ENCODE results near the gene NCKAP5. TPM values are rescaled to one million over a fixed set of nuclear protein-coding genes. Genes with fewer than 3 reads are reported as not detected.
A peak's percentile ranks its signal among the peaks of the same experiment; 100 is the strongest.

NCKAP5 gene
- total RNA-seq, 4 donors from 2014 or later: 2.7 to 11.7 (median 5.6) TPM

DNA sequence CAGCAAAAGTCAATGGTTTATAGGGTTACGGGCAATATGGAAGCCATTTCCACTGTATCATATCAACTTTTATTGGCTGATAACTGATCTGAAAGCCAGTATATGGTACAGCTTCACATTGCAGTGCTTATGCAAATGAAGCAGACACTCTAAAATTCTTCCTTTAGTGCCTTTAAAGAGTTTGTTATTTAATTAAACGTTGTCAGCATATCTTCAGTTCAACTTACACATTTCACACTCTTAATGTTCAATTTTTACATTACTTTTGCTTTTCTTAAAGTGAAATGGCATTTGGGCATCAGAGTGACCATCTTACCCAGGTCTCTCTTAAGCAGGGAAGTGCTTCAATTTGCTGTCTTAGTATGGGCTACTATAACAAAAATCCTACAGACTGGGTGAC is 420.1 kb downstream of the NCKAP5 start:
- Histone ChIP-seq H3K9me3 (peaks cover 0 to 6% (median 0%) of the 10 kb centered on the region in 4 donors), H3K27me3 (no peaks in the 10 kb centered on the region), H3K36me3 (no peaks in the 10 kb centered on the region), H3K4me3 (no peak overlapping the region), H3K27ac (no peak overlapping the region), H3K4me1 (no peaks in the 10 kb centered on the region)
- TF ChIP-seq POLR2A (IDR thresholded peaks at IDR 0.05) (no peak), EP300 (IDR thresholded peaks at IDR 0.05) (no peak)
- TF ChIP-seq, protein P1, sequence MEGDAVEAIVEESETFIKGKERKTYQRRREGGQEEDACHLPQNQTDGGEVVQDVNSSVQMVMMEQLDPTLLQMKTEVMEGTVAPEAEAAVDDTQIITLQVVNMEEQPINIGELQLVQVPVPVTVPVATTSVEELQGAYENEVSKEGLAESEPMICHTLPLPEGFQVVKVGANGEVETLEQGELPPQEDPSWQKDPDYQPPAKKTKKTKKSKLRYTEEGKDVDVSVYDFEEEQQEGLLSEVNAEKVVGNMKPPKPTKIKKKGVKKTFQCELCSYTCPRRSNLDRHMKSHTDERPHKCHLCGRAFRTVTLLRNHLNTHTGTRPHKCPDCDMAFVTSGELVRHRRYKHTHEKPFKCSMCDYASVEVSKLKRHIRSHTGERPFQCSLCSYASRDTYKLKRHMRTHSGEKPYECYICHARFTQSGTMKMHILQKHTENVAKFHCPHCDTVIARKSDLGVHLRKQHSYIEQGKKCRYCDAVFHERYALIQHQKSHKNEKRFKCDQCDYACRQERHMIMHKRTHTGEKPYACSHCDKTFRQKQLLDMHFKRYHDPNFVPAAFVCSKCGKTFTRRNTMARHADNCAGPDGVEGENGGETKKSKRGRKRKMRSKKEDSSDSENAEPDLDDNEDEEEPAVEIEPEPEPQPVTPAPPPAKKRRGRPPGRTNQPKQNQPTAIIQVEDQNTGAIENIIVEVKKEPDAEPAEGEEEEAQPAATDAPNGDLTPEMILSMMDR (IDR thresholded peaks at IDR 0.05): no peak
- DNase-seq (ENCODE audit: low spot score in 2 of 2): no peak
- WGBS, 2 donors: 87 to 89% methylated on average over 2 of the region's 2 CpGs

GRCh38 chr2:133146893-133147292 is 421.4 kb downstream of the NCKAP5 start:
- no peaks in the 10 kb centered on the region for H3K27me3 ChIP-seq
- peaks cover 0 to 6% (median 0%) of the 10 kb centered on the region in 4 donors for H3K9me3 ChIP-seq
- DNase-seq (ENCODE audit: low spot score in 2 of 2): no peak
- TF ChIP-seq, protein P1 (IDR thresholded peaks at IDR 0.05): no peak
- TF ChIP-seq EP300 (IDR thresholded peaks at IDR 0.05): no peak
- TF ChIP-seq POLR2A (IDR thresholded peaks at IDR 0.05): no peak
- H3K36me3 ChIP-seq: no peaks in the 10 kb centered on the region
- no peaks in the 10 kb centered on the region for H3K4me1 ChIP-seq
- H3K27ac ChIP-seq: no peak overlapping the region
- H3K4me3 ChIP-seq: no peak overlapping the region
- WGBS, 2 donors: 28 to 36% methylated on average over 1 of the region's 1 CpG

DNA sequence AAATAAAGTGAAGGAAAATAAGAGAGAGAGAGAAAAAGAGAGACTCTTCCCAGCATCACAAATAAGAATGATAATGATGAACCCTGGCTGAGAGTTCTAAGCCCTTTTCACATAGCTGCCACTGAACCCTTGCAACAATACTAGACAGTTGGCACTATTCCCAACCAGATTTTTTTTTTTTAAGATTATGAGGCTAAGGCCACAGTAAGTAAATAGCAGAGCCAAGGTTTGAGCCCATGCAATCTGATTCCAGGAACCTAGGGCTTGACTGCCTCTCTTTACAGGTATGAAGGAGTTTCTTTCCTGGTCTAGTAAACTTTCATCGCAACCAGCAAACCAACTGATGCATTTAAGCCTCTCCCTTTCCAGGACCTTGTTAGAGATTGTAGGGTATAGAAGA is 424.6 kb downstream of the NCKAP5 start:
- TF ChIP-seq EP300 (IDR thresholded peaks at IDR 0.05) (no peak), POLR2A (IDR thresholded peaks at IDR 0.05) (no peak)
- TF ChIP-seq, protein P1 (IDR thresholded peaks at IDR 0.05): no peak
- H3K9me3 ChIP-seq: no peaks in the 10 kb centered on the region
- DNase-seq (ENCODE audit: low spot score in 2 of 2): no peak
- H3K27me3 ChIP-seq: no peaks in the 10 kb centered on the region
- no peak overlapping the region for H3K4me3 ChIP-seq
- 100% methylated on average over 1 of the region's 1 CpG for WGBS, 2 donors
- no peaks in the 10 kb centered on the region for H3K36me3 ChIP-seq
- H3K27ac ChIP-seq: no peak overlapping the region
- no peaks in the 10 kb centered on the region for H3K4me1 ChIP-seq

GRCh38 chr2:133142087-133142486 is 426.2 kb downstream of the NCKAP5 start:
- Histone ChIP-seq H3K36me3 (no peaks in the 10 kb centered on the region), H3K9me3 (no peaks in the 10 kb centered on the region), H3K4me1 (no peaks in the 10 kb centered on the region), H3K27me3 (no peaks in the 10 kb centered on the region), H3K4me3 (no peak overlapping the region), H3K27ac (no peak overlapping the region)
- 90 to 93% methylated on average over 3 of the region's 3 CpGs for WGBS, 2 donors
- TF ChIP-seq, protein P1 (IDR thresholded peaks at IDR 0.05): no peak
- TF ChIP-seq EP300 (IDR thresholded peaks at IDR 0.05) (no peak), POLR2A (IDR thresholded peaks at IDR 0.05) (no peak)
- DNase-seq (ENCODE audit: low spot score in 2 of 2): no peak

- no peaks in the 10 kb centered on the region for H3K4me1 ChIP-seq
- no peaks in the 10 kb centered on the region for H3K9me3 ChIP-seq
- no peaks in the 10 kb centered on the region for H3K36me3 ChIP-seq
- TF ChIP-seq POLR2A (IDR thresholded peaks at IDR 0.05): no peak
- TF ChIP-seq, protein P1 (IDR thresholded peaks at IDR 0.05): no peak
- TF ChIP-seq EP300 (IDR thresholded peaks at IDR 0.05): no peak
- DNase-seq (ENCODE audit: low spot score in 2 of 2): no peak
- H3K27me3 ChIP-seq: no peaks in the 10 kb centered on the region
- H3K27ac ChIP-seq: peak overlapping the region in 1 of 4 donors; percentile 29
- WGBS, 2 donors: 92 to 97% methylated on average over 1 of the region's 1 CpG
- no peak overlapping the region for H3K4me3 ChIP-seq
These were observed 427.6 kb downstream of the NCKAP5 start for GRCh38 chr2:133140620-133141019.
